Colon (tissue), 2 donors: ENCODE measurements around the gene PRR22.

Experiments used
- FAIRE-seq: peaks from 2 replicates; lab custom pipeline; 2012; peaks lifted over from hg19 to GRCh38; lab: Jason Lieb, UNC
- donor health status: control.
- donor health status: control.

The PRR22 gene

GRCh38 chr19:5784581-5785147, at the start of gene PRR22:
Gene PRR22 (minus strand): TSS chr19:5784746. CDS start chr19:5784660, 86 bp downstream.
- FAIRE-seq: no peak

GRCh38 chr19:5832527-5833216, 48.1 kb upstream of the PRR22 start:
- no peak for FAIRE-seq

- FAIRE-seq: no peak
These were observed 47.5 kb upstream of the PRR22 start for GRCh38 chr19:5832061-5832460.

- no peak for FAIRE-seq
These were observed 46.6 kb upstream of the PRR22 start for GRCh38 chr19:5831159-5831558.

- no peak for FAIRE-seq
These were observed 45.2 kb upstream of the PRR22 start for GRCh38 chr19:5829567-5830310.

- no peak for FAIRE-seq
These were observed 44.4 kb upstream of the PRR22 start for GRCh38 chr19:5828661-5829566.

- no peak for FAIRE-seq
These were observed 43.5 kb upstream of the PRR22 start for GRCh38 chr19:5827891-5828660.

- no peak for FAIRE-seq
These were observed 42.9 kb upstream of the PRR22 start for GRCh38 chr19:5827342-5827890.

GRCh38 chr19:5826531-5827341, 42.2 kb upstream of the PRR22 start:
- no peak for FAIRE-seq

- no peak for FAIRE-seq
These were observed 40.6 kb upstream of the PRR22 start for GRCh38 chr19:5825178-5825577.

- no peak for FAIRE-seq
These were observed 40.2 kb upstream of the PRR22 start for GRCh38 chr19:5824751-5825150.

- FAIRE-seq: no peak
These were observed 39.2 kb upstream of the PRR22 start for GRCh38 chr19:5823579-5824281.

GRCh38 chr19:5822181-5822844, 37.8 kb upstream of the PRR22 start:
- FAIRE-seq: no peak

GRCh38 chr19:5821521-5822180, 37.1 kb upstream of the PRR22 start:
- no peak for FAIRE-seq

- no peak for FAIRE-seq
These were observed 36.2 kb upstream of the PRR22 start for GRCh38 chr19:5820785-5821184.

- no peak for FAIRE-seq
These were observed 34.0 kb upstream of the PRR22 start for GRCh38 chr19:5818594-5818993.

GRCh38 chr19:5817218-5817617, 32.7 kb upstream of the PRR22 start:
- FAIRE-seq: no peak

GRCh38 chr19:5814852-5815246, 30.3 kb upstream of the PRR22 start:
- no peak for FAIRE-seq
